DMS53 (cell line): ENCODE results near the gene PRCP.
A peak's percentile ranks its signal among the peaks of the same experiment; 100 is the strongest.

Experiments used
- DNase-seq: peaks from one replicate; lab custom pipeline; 2025; lab: John Stamatoyannopoulos, UW

The PRCP gene

GRCh38 chr11:82906931-82907330 lies 6.7 kb upstream of the PRCP start:
- no peak for DNase-seq

DNA sequence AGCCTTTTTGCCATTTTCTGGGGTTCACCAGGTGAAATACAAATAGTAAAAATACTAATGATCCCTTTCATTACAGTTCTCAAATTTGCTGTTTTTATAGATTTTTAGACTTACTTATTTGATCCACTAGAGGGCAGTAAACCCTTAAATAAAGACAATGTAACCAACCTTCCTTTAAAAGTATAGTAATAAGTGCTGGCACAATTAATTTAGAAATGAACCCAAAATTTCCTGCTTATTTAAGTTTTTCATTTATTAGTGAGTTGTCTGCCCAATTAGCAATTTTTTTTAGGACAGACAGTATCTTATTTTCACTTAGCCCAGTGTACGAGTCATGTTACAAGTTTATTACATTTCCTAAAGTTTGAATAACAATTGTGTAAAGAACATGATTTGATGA lies 6.0 kb upstream of the PRCP start:
- DNase-seq = peak; percentile 89

- DNase-seq = no peak
Observed at GRCh38 chr11:82903843-82904586, 3.8 kb upstream of the PRCP start.

DNA sequence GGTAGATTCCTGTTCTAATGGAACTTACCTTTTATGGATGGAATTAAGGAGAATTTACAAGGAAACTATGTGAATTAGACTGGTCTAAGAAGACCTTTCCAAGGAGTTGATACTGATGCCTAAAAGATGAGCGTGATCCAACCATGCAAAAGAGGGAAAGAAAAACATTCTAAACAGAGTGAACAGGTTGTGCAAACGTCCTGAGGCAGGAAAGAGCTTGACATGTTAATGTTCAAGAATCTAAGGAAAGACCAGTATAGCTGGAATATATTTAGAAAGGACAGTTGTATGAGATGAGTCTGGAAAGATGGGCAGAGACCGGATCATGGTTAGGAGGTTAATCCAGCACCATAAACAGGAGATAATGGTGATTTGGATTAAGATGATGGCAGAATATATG lies 2.6 kb upstream of the PRCP start:
- DNase-seq = no peak

- DNase-seq = peak; percentile 54
Observed at GRCh38 chr11:82901922-82902485, 1.8 kb upstream of the PRCP start.

GRCh38 chr11:82901165-82901921 lies 1.1 kb upstream of the PRCP start, which contains the start of gene DDIAS:
TSS of gene DDIAS (plus strand) at chr11:82901736. CDS start at chr11:82914739, 13,003 bp downstream.
- peak; percentile 100 for DNase-seq

- DNase-seq = no peak
Observed at GRCh38 chr11:82899957-82900276, 313 bp downstream of the PRCP start.

DNA sequence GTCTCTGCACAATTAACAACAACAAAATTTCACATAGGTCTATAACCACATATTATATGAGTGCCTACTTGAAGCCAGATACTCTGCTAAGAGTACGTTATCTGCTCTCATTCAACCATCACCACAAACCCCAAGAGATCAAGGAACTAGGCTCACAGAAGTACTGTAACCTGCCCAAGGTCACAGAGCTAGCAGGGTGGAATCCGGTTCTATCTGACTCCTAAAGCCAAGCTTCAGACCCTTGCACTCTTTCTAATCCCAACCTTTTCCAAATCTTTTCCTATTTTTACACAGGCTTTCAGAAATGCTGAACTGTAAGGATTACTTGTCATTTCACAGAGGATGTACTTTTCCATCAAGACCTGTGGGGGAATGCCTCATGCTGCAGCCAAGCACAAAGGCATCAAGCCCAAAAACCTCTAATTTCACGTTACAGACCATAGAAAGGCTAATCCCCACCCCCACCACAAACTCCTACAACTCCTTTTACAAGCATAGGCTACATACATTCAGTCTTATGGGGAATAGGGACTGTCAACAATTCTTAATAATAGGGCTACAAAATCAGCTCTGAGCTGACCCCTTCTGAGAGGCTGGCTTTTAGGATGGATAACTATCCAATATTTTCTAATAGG lies 927 bp downstream of the PRCP start:
- peak; percentile 35 for DNase-seq

DNA sequence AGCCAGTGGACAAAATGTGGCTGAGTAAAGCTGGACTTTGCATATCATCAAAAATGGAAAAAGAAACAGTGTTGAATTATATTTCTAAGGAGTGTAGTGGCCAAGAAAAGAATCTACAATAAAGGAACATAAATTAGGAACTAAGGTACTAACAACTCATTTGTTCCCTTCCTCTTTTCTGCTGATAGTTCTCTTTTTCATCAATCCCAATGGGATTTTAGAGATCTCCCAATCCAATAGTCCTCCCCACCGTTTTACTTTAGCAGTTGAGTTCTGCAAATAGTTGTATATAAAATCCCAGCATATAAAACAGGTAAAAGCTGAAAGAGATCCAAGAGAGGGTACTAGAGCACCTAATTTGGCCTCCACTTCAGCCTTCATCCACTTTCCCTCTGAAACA lies 2.0 kb downstream of the PRCP start:
- DNase-seq = no peak

- DNase-seq = no peak
Observed at GRCh38 chr11:82896183-82896582, 4.0 kb downstream of the PRCP start.

DNA sequence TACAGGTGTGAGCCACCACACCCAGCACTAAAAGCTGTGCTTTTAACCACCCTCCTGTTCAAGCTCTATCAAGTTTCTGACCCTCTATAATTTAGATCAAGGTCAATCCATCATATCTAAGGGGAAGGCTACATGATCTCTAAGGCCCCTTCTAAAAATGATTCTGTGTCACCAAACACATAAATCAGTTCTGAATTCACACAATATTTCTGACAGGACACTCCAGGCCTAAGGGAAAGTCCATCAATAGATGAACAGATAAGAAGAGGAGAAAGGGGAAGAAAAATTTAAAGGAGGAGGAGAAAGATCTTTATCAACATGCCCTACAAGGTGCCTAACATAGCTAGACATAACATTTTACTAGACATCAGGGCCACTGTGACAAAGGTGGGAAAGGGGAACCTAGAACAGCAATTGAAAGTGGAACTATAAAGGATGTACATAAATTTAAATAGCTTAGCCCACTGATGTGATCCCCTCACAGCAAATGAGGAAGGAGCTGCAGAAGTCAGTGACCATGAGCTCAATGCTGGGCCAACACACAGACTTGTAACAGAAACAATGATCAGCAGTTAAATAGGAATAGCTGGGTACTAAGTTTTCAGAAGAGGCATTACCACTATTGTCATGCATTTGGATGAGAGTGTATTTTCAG lies 4.7 kb downstream of the PRCP start:
- DNase-seq = no peak

GRCh38 chr11:82892611-82893169 lies 7.5 kb downstream of the PRCP start:
- no peak for DNase-seq

- no peak for DNase-seq
Observed at GRCh38 chr11:82890936-82891335, 9.3 kb downstream of the PRCP start.

DNA sequence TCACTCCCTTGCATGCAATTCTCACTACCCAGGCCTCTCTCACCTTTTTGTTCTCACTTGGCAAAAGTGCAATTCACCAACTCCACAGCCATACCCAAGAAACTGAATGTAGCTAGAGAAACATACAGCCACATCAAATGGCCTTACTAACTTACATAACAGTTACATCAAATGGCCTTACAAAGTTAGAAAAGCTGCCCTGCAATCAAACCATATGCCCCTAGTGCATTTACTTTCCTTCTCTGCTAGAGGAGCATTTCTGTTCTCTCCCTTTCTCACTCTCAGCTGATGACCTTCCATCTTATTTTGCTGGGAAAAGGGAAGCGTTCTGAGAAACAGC lies 10.3 kb downstream of the PRCP start:
- no peak for DNase-seq

- no peak for DNase-seq
Observed at GRCh38 chr11:82889133-82890001, 10.9 kb downstream of the PRCP start.

GRCh38 chr11:82883853-82884252 lies 16.4 kb downstream of the PRCP start:
- no peak for DNase-seq

GRCh38 chr11:82874646-82875523 lies 25.3 kb downstream of the PRCP start:
- no peak for DNase-seq

GRCh38 chr11:82873919-82874333 lies 26.3 kb downstream of the PRCP start:
- no peak for DNase-seq

DNA sequence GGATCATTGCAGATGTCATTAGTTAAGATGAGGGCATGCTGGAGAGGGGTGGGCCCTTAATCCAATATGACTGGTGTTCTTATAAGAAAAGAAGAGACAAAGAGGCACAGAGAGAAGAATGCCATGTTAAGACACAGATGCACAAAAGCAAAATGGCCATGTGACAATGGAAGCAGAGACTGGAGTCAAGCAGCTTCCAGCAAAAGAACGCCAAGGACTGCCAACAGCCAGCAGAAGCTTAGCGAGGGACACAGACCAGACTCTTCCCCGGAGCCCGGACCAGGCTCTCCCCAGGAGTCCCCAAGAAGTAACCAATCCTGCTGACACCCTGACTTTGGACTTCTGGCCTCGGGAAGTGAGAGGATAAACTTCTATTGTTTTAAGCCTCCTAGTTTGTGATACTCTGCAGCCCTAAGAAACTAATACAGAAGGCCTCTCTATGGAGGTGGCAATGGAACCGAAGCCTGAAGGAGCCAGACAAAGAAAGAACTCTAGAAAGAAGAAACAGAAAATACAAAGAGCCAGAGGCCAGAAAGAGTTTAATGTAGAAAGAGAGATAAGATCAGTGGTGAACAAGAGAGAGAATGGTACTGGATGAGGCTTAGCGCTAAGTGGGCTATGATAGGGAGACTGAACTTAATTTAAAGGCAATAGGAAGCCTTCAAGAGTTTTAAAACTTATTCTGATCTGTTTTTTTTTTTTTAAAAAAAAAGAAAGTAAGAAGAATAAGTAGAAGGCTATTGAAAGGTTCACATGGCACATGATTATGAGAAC lies 27.7 kb downstream of the PRCP start:
- no peak for DNase-seq
